Karpas-422 (cell line): Measurements from ENCODE around the gene DYRK1B. TPM values are rescaled to one million over a fixed set of nuclear protein-coding genes. Genes with fewer than 3 reads are reported as not detected.
"Not testable (repeated sequence)": the region's sequence is repeated elsewhere in the genome, so short reads cannot be mapped to it uniquely, and the experiment has no call there.

ENCODE experiments used
- DNase-seq: peaks from one replicate; pipeline ENCODE4 v3.0.0-alpha.2; 2015
- H2AFZ ChIP-seq: fragments of 200-600 bp; sonication (generic); 2 replicates; pipeline ENCODE4 v1.6.1; 2014; ENCODE audit warnings: antibody characterized with exemption, low read length, mixed read lengths
- H3K27ac ChIP-seq: fragments of 200-600 bp; sonication (generic); 2 replicates; pipeline ENCODE4 v1.5.1; 2014; ENCODE audit warnings: mild to moderate bottlenecking, low read length, moderate library complexity
- H3K27me3 ChIP-seq: fragments of 200-600 bp; sonication (generic); 2 replicates; pipeline ENCODE4 v1.6.1; 2014; ENCODE audit warnings: low read length, mixed read lengths
- H3K36me3 ChIP-seq: fragments of 200-600 bp; sonication (generic); 2 replicates; pipeline ENCODE4 v1.6.1; 2014; ENCODE audit warnings: low read length, mixed read lengths; ENCODE audit not compliant: insufficient read depth
- H3K4me1 ChIP-seq: fragments of 200-600 bp; sonication (generic); 2 replicates; pipeline ENCODE4 v1.6.1; 2014; ENCODE audit warnings: mild to moderate bottlenecking, low read length, mixed read lengths
- H3K4me2 ChIP-seq: fragments of 200-600 bp; sonication (generic); 2 replicates; pipeline ENCODE4 v1.6.1; 2014; ENCODE audit warnings: low read length, low read depth, mild to moderate bottlenecking; ENCODE audit not compliant: poor library complexity, severe bottlenecking
- H3K4me3 ChIP-seq: fragments of 200-600 bp; sonication (generic); 2 replicates; pipeline ENCODE4 v1.5.1; 2014; ENCODE audit warnings: mild to moderate bottlenecking, antibody characterized with exemption, low read length, mixed read lengths
- H3K79me2 ChIP-seq: fragments of 200-600 bp; sonication (generic); 2 replicates; pipeline ENCODE4 v1.6.1; 2014; ENCODE audit warnings: mild to moderate bottlenecking, low read length, mixed read lengths
- H3K9ac ChIP-seq: fragments of 200-600 bp; sonication (generic); 2 replicates; pipeline ENCODE4 v1.6.0; 2014; ENCODE audit warnings: low read length
- H3K9me2 ChIP-seq: fragments of 200-600 bp; sonication (generic), shearing (Covaris generic); replicated peaks from 2 replicates; pipeline ENCODE4 v1.6.0; 2014; ENCODE audit warnings: mild to moderate bottlenecking, low read length, moderate library complexity; ENCODE audit not compliant: insufficient read depth
- H3K9me3 ChIP-seq: fragments of 300-700, 200-600 bp; sonication (generic); 2 replicates; pipeline ENCODE4 v1.6.1; 2014; ENCODE audit warnings: low read length, mixed read lengths
- H4K20me1 ChIP-seq: fragments of 200-600 bp; sonication (generic); 2 replicates; pipeline ENCODE4 v1.6.1; 2014; ENCODE audit warnings: mild to moderate bottlenecking, antibody characterized with exemption, low read length, low read depth; ENCODE audit not compliant: insufficient read depth
- total RNA-seq: library from RNA; depleted of rRNA; stranded (reverse); fragments of >200 nt; shearing (Covaris generic); gene quantifications from 2 replicates; pipeline ENCODE4 v1.2.3, GENCODE V29; 2014; ENCODE audit warnings: low replicate concordance; rRNA removed

Gene DYRK1B
- 10.9 and 30.3 TPM in 2 replicates for total RNA-seq

DNA sequence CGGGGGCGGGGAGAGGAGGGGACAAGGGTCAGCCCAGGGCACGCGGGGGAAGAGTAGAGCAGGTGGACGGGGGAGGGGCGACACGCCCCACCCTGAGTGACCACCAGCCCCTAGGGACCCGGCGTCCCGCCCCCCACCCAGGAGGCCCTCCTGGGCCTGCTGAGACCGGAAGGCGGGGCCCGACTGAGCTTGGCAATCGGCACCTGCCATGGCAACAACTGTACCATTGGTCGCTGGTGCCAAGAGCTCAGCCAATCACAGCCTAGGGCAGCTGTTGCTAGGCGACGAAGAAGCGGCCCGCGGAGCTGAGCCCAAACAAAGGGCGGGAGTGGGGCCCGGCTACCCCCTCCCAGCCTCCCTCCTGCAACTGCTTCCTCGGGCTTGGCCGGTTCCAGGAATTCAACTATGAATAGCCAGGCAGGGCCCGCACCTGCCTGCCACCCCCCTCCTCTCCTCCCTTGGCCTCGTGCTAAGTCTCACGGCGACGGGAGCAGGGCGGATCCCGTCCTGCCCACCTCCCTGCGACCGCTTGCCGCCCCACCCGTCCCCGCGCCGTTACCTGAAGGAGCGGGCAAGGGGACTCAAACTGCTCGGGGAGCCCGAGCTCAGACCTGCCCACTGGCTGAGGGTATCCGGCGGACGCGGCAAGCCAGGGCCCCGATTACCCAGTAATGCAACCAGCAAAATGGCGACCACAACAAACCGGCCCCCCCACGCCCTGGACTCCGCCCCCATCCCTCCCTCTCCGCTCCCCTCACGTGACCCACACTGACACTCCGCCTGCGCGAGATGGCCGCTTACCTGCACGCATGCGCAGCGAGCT is at the start of gene DYRK1B:
Gene DYRK1B (minus strand): TSS at position 699 of the 823 bp plus-strand sequence. CDS start 2,295 bp downstream, outside the sequence.
- Histone ChIP-seq H3K4me2 (peak within 1 kb of the TSS; percentile 93), H4K20me1 (peaks cover 5% of the 10 kb centered on the region; the same call in 1 of the 2 replicates), H3K79me2 (peaks cover 20% of the 10 kb centered on the region), H3K4me3 (peak within 1 kb of the TSS; percentile 97), H3K9me3 (no peaks in the 10 kb centered on the region), H3K27ac (peak within 1 kb of the TSS; percentile 87), H3K27me3 (no peaks in the 10 kb centered on the region), H3K9me2 (no peaks in the 10 kb centered on the region), H2AFZ (no peak within 1 kb of the TSS), H3K4me1 (peaks cover 20% of the 10 kb centered on the region), H3K9ac (peak within 1 kb of the TSS; percentile 91), H3K36me3 (peaks cover 49% of the 10 kb centered on the region)
- peak; percentile 99 for DNase-seq

DNA sequence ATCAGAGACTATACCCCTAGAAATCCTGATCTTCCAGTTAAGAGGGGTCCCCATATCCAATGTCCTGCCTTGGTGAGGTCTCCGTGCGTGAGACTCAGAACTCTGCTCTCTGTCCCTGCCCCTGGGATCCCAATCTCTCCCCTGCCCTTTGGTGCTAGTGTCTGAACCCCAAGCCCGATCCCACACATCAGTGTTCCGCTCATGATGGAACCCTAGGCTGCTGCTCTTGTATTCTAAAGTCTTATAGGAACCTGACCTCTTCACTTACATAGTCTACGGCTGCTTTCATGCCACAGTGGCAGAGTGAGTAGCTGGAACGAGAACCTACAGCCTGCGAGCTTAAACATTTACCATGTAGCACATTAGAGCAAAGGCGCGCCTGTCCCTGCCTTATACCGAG is 48.7 kb upstream of the DYRK1B start:
- H3K9me2 ChIP-seq, H3K4me2 ChIP-seq, H3K36me3 ChIP-seq, H3K9ac ChIP-seq, H3K79me2 ChIP-seq, DNase-seq, H3K9me3 ChIP-seq, H4K20me1 ChIP-seq, H3K4me3 ChIP-seq, H3K27ac ChIP-seq, H3K4me1 ChIP-seq, H2AFZ ChIP-seq, H3K27me3 ChIP-seq: not testable (repeated sequence)

DNA sequence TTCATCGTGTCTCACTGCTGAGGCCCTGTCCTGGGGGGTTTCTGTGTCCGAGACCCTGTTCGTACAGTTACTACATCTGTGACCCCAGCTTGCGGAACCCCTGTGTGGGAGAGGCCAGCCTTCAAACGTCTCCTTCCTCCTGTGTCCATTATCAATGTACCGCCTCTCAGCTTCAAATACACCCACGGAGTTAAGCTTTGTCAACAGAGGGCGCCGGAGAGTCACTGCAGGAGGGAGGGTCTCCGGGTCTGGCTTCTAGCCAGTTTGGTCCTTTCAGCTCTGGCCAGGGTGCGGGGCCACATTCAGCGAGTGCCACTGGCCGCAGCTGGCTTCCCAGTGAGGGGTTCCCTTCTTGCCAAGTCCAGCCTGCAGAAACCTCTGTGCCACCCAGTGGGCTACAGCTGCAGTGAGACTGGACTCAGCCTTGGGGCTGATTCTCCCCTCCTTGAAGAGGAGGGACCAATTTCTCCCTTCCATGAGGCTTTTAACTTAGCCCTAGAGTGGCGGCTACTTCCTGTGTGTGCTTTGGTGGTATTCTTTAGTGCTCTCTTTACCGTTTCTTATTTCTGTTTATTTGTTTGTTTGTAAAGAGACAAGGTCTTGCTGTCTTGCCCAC is 47.6 kb upstream of the DYRK1B start:
- H2AFZ ChIP-seq, H3K9me2 ChIP-seq, H3K27me3 ChIP-seq, H4K20me1 ChIP-seq, H3K36me3 ChIP-seq, H3K79me2 ChIP-seq, H3K9ac ChIP-seq, H3K4me1 ChIP-seq, H3K9me3 ChIP-seq, H3K4me3 ChIP-seq, H3K4me2 ChIP-seq, H3K27ac ChIP-seq: not testable (repeated sequence)
- DNase-seq = peak; percentile 80

DNA sequence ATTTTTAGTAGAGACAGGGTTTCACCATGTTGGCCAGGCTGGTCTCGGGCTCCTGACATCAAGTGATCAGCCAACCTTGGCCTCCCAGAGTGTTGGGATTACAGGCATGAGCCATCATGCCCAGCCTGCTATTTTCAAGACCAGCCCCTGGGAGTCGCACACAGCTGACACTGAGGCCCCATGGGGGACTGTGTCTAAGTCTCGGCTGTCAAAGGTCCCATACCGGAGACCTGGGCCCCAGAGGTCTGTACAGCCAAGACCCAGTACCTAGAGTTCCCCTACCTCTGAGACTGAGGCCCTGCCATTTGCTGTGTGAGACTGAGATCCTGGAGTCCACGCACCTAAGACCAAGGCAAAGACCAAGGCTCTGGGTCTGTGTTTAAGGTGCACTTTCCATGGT is 46.3 kb upstream of the DYRK1B start:
- not testable (repeated sequence) for H3K4me2 ChIP-seq, H3K9me3 ChIP-seq, H3K4me1 ChIP-seq, H3K9ac ChIP-seq, H3K27ac ChIP-seq, H3K4me3 ChIP-seq, H3K36me3 ChIP-seq, H3K79me2 ChIP-seq, H3K27me3 ChIP-seq, H3K9me2 ChIP-seq, H4K20me1 ChIP-seq, H2AFZ ChIP-seq
- DNase-seq = peak; percentile 45

DNA sequence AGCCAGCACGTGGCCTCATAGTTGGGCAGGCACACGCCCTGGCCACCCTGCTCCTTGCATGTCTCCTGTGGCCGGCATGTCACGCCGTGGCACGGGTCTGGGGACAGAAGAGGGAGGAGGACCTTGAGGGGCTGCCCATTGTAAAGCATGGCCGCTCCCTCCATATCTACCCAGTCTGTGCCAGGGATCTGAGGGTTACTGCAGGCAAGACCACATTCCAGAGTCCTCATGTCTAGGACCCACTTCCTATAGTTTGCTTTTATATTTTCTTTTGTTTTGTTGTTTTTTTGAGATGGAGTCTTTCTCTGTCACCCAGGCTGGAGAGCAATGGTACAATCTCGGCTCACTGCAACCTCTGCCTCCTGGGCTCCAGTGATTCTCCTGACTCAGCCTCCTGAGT is 45.8 kb upstream of the DYRK1B start:
- not testable (repeated sequence) for H3K4me2 ChIP-seq, H3K9ac ChIP-seq, H3K9me3 ChIP-seq, H3K79me2 ChIP-seq, H3K27ac ChIP-seq, H2AFZ ChIP-seq, H3K4me1 ChIP-seq, H4K20me1 ChIP-seq, H3K36me3 ChIP-seq, H3K9me2 ChIP-seq, DNase-seq, H3K27me3 ChIP-seq, H3K4me3 ChIP-seq

DNA sequence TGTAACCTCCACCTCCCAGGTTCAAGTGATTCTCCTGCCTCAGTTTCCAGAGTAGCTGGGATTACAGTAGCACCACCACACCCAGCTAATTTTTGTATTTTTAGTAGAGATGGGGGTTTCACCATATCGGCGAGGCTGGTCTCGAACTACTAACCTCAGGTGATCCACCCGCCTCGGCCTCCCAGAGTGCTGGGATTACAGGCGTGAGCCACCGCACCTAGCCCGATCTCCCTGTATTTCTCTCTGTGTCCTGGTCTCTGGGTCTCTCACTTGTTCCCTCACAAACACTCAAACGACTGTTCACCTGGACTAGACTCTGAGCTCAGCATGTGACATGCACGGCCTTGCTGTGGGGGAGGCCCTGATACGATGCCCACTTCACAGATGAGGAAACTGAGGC is 44.9 kb upstream of the DYRK1B start:
- not testable (repeated sequence) for H3K4me3 ChIP-seq, H3K9ac ChIP-seq, H3K4me2 ChIP-seq, H4K20me1 ChIP-seq, H3K27me3 ChIP-seq, H2AFZ ChIP-seq, H3K27ac ChIP-seq, DNase-seq, H3K4me1 ChIP-seq, H3K9me2 ChIP-seq, H3K9me3 ChIP-seq, H3K79me2 ChIP-seq, H3K36me3 ChIP-seq

DNA sequence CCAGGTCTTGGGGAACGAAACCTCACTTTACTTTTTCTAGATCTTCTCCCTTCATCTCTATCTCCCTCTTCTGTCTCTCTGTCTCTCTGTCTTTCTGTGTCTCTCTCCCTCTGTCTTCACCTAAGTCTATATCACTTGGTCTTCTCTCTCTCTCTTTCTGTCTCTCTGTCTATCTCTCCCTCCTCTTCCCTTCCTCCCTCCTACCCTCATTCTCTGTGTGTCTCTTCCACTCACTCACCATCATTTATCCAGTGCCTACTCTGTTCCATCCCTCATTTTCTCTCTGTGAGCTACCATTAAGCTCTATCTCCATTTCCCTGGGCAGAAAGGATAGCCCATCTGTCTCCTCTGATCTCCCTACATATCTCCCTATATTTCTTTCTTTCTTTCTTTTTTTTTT is 44.4 kb upstream of the DYRK1B start:
- Histone ChIP-seq H3K27me3 (no peaks in the 10 kb centered on the region), H3K4me3 (no peak overlapping the region), H3K27ac (no peak overlapping the region), H3K9ac (no peak overlapping the region), H3K4me2 (no peak overlapping the region), H3K9me2 (no peaks in the 10 kb centered on the region), H2AFZ (no peak overlapping the region), H3K79me2 (no peaks in the 10 kb centered on the region), H3K9me3 (no peaks in the 10 kb centered on the region), H4K20me1 (no peaks in the 10 kb centered on the region), H3K36me3 (no peaks in the 10 kb centered on the region), H3K4me1 (no peaks in the 10 kb centered on the region; the same call in 1 of the 2 replicates)
- DNase-seq = no peak

DNA sequence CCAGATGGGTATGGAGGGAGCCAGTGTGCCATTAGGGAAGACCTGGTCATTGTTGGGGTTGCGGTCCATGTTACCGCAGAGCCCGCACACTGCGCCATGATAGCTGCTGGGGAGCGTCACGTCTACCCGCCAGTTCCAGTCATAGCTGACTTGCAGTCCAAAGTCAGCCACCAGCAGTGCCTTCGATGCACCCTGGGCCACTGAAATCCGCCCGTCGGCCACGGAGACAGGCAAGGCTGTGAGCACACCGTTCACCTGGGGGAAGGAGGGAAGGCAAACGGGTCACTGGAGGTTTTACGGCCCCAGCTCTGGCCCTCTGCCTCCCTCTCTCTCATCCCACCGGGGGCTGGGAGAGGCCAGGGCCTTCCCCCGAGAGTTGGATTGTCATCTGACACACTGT is 44.0 kb upstream of the DYRK1B start:
- H3K4me2 ChIP-seq, H3K27me3 ChIP-seq, H3K9me3 ChIP-seq, DNase-seq, H2AFZ ChIP-seq, H3K9ac ChIP-seq, H3K4me3 ChIP-seq, H4K20me1 ChIP-seq, H3K27ac ChIP-seq, H3K36me3 ChIP-seq, H3K4me1 ChIP-seq, H3K79me2 ChIP-seq, H3K9me2 ChIP-seq: not testable (repeated sequence)
